VCaP (cell line): ENCODE data around the gene HOXB1.
"Not testable (repeated sequence)": the region's sequence is repeated elsewhere in the genome, so short reads cannot be mapped to it uniquely, and the experiment has no call there.

Experiments used
- H3K27ac ChIP-seq: fragments of 450-650 bp; 2 replicates; pipeline ENCODE4 v1.5.1; 2017
- CTCF ChIP-seq: fragments of 450-650 bp; conservative IDR thresholded peaks from 2 replicates; pipeline ENCODE4 v1.5.1; 2017; ENCODE audit warnings: mild to moderate bottlenecking, moderate library complexity

The HOXB1 gene

GRCh38 chr17:48539177-48539576 is 8.4 kb upstream of the HOXB1 start:
- no peak overlapping the region for H3K27ac ChIP-seq
- no peak for TF ChIP-seq CTCF

GRCh38 chr17:48537316-48537715 is 6.5 kb upstream of the HOXB1 start:
- TF ChIP-seq CTCF, result no peak

GRCh38 chr17:48535793-48536559 is 5.2 kb upstream of the HOXB1 start:
- H3K27ac ChIP-seq, result not testable (repeated sequence)

More at GRCh38 chr17:48537316-48537715, 6.5 kb upstream of the HOXB1 start:
- H3K27ac ChIP-seq, result no peak overlapping the region

- H3K27ac ChIP-seq, result no peak overlapping the region
- TF ChIP-seq CTCF, result no peak
Observed at GRCh38 chr17:48532261-48532660, 1.4 kb upstream of the HOXB1 start.

- H3K27ac ChIP-seq, result no peak overlapping the region
- no peak for TF ChIP-seq CTCF
Observed at GRCh38 chr17:48530208-48530886, 464 bp downstream of the HOXB1 start.

GRCh38 chr17:48529683-48530009 is 1.2 kb downstream of the HOXB1 start:
- H3K27ac ChIP-seq, result no peak overlapping the region
- TF ChIP-seq CTCF, result no peak

- no peak overlapping the region for H3K27ac ChIP-seq
- TF ChIP-seq CTCF, result no peak
Observed at GRCh38 chr17:48528936-48529682, 1.7 kb downstream of the HOXB1 start.
